ENCODE data around the gene RNF207.

DNA sequence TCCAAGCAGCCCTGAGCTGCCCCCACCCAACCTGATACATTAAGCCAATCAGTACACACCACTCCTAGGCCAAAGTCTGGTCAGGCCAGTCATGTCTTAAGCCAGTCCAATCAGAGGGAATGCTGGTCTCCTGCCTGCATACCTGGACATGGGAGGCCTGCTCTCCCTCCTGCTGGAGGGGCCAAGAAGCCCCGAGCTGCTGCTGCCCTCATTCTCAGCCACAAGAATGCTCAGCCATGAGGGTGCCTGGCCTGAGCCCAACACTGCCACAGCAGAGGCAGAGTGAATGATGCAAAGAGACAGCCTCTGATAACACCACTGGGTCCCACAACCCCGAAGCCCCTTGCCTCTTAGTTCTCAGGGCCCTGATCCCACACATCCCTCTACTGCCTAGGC lies 48.8 kb upstream of the RNF207 start:
- TF ChIP-seq, protein P1, sequence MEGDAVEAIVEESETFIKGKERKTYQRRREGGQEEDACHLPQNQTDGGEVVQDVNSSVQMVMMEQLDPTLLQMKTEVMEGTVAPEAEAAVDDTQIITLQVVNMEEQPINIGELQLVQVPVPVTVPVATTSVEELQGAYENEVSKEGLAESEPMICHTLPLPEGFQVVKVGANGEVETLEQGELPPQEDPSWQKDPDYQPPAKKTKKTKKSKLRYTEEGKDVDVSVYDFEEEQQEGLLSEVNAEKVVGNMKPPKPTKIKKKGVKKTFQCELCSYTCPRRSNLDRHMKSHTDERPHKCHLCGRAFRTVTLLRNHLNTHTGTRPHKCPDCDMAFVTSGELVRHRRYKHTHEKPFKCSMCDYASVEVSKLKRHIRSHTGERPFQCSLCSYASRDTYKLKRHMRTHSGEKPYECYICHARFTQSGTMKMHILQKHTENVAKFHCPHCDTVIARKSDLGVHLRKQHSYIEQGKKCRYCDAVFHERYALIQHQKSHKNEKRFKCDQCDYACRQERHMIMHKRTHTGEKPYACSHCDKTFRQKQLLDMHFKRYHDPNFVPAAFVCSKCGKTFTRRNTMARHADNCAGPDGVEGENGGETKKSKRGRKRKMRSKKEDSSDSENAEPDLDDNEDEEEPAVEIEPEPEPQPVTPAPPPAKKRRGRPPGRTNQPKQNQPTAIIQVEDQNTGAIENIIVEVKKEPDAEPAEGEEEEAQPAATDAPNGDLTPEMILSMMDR (IDR thresholded peaks at IDR 0.05), result no peak
- TF ChIP-seq POLR2A (IDR thresholded peaks at IDR 0.05), result no peak
